Measurements from ENCODE around the gene DAD1. TPM values are rescaled to one million over a fixed set of nuclear protein-coding genes. Genes with fewer than 3 reads are reported as not detected.

The DAD1 gene
- total and polyA plus RNA-seq, 2 of the 8 experiments (the other 6 are each of a cell fraction or from before 2014, with no cell fraction given) = 131 to 440 TPM

GRCh38 chr14:22515929-22516328, 73.1 kb downstream of the DAD1 start (continued):
- TF ChIP-seq JUN (IDR thresholded peaks at IDR 0.05; ENCODE audit: low read depth, low read length) = no peak

Small RNA genes lying within 50 kb of the gene (small RNA-seq; reads per million reads assigned to genes)
- gene TRAJ1 (ENCODE audit: insufficient read depth) = not detected
- gene TRAJ10 (ENCODE audit: insufficient read depth) = not detected
- gene TRAJ11 (ENCODE audit: insufficient read depth) = not detected
- gene TRAJ12 (ENCODE audit: insufficient read depth) = not detected
- not detected for gene TRAJ13 (ENCODE audit: insufficient read depth)
- gene TRAJ14 (ENCODE audit: insufficient read depth) = not detected
- gene TRAJ16 (ENCODE audit: insufficient read depth) = not detected
- not detected for gene TRAJ17 (ENCODE audit: insufficient read depth)
- not detected for gene TRAJ18 (ENCODE audit: insufficient read depth)
- gene TRAJ19 (ENCODE audit: insufficient read depth) = not detected
- not detected for gene TRAJ2 (ENCODE audit: insufficient read depth)
- not detected for gene TRAJ20 (ENCODE audit: insufficient read depth)
- not detected for gene TRAJ21 (ENCODE audit: insufficient read depth)
- not detected for gene TRAJ22 (ENCODE audit: insufficient read depth)
- gene TRAJ23 (ENCODE audit: insufficient read depth) = not detected
- not detected for gene TRAJ24 (ENCODE audit: insufficient read depth)
- not detected for gene TRAJ25 (ENCODE audit: insufficient read depth)
- gene TRAJ26 (ENCODE audit: insufficient read depth) = not detected
- gene TRAJ27 (ENCODE audit: insufficient read depth) = not detected
- gene TRAJ28 (ENCODE audit: insufficient read depth) = not detected
- not detected for gene TRAJ3 (ENCODE audit: insufficient read depth)
- gene TRAJ4 (ENCODE audit: insufficient read depth) = not detected
- not detected for gene TRAJ5 (ENCODE audit: insufficient read depth)
- gene TRAJ6 (ENCODE audit: insufficient read depth) = not detected
- not detected for gene TRAJ7 (ENCODE audit: insufficient read depth)
- gene TRAJ8 (ENCODE audit: insufficient read depth) = not detected
- not detected for gene TRAJ9 (ENCODE audit: insufficient read depth)

Other genes with a start within 250 kb of the DAD1 start
- 32.4 and 37.1 TPM in 2 replicates for gene ABHD4, start 9.1 kb upstream of the DAD1 start, total RNA-seq (2021; fragmentation: NEBNext Ultra II Directional; extraction: Animal tissue kit (Norgen Biotek cat#: 25700))
- gene ABHD4, start 9.1 kb upstream of the DAD1 start, polyA plus RNA-seq (2011; rRNA removed) = 40.6 and 42.9 TPM in 2 replicates
- not detected in 2 replicates for gene OR6J1, start 55.1 kb upstream of the DAD1 start, total RNA-seq (2021; fragmentation: NEBNext Ultra II Directional; extraction: Animal tissue kit (Norgen Biotek cat#: 25700))
- not detected in 2 replicates for gene OR6J1, start 55.1 kb upstream of the DAD1 start, polyA plus RNA-seq (2011; rRNA removed)
- 125 and 129 TPM in 2 replicates for gene OXA1L, start 177.5 kb upstream of the DAD1 start, total RNA-seq (2021; fragmentation: NEBNext Ultra II Directional; extraction: Animal tissue kit (Norgen Biotek cat#: 25700))
- gene OXA1L, start 177.5 kb upstream of the DAD1 start, polyA plus RNA-seq (2011; rRNA removed) = 163 and 199 TPM in 2 replicates
- gene SLC7A7, start 226.2 kb upstream of the DAD1 start, total RNA-seq (2021; fragmentation: NEBNext Ultra II Directional; extraction: Animal tissue kit (Norgen Biotek cat#: 25700)) = 5.8 and 6.3 TPM in 2 replicates
- 14.9 and 15.0 TPM in 2 replicates for gene SLC7A7, start 226.2 kb upstream of the DAD1 start, polyA plus RNA-seq (2011; rRNA removed)
- 172 and 176 TPM in 2 replicates for gene MRPL52, start 240.7 kb upstream of the DAD1 start, total RNA-seq (2021; fragmentation: NEBNext Ultra II Directional; extraction: Animal tissue kit (Norgen Biotek cat#: 25700))
- 70.5 and 109 TPM in 2 replicates for gene MRPL52, start 240.7 kb upstream of the DAD1 start, polyA plus RNA-seq (2011; rRNA removed)
- gene MMP14, start 247.4 kb upstream of the DAD1 start, total RNA-seq (2021; fragmentation: NEBNext Ultra II Directional; extraction: Animal tissue kit (Norgen Biotek cat#: 25700)) = 83.1 and 86.8 TPM in 2 replicates
- gene MMP14, start 247.4 kb upstream of the DAD1 start, polyA plus RNA-seq (2011; rRNA removed) = 58.2 and 81.6 TPM in 2 replicates